Keratinocyte (primary cell): ENCODE results near the gene STAG1.

Experiments
- CTCF ChIP-seq, 3 experiments: IDR thresholded peaks in 1 of 3; conservative IDR thresholded peaks in 1 of 3; optimal IDR thresholded peaks in 1 of 3; 2 replicates in 2 of 3; 3 replicates in 1 of 3; pipeline versions ENCODE3 to v1.5.1; 2011; ENCODE audit warnings: low read length in 3 of 3, mild to moderate bottlenecking in 3 of 3, moderate library complexity in 2 of 3, control low read depth in 1 of 3, inconsistent platforms in 1 of 3; ENCODE audit not compliant: insufficient read depth in 2 of 3; ENCODE audit errors: extremely low read depth in 1 of 3
- EZH2 ChIP-seq: IDR thresholded peaks from one replicate; pipeline ENCODE4 v1.6.1; 2012; ENCODE audit warnings: inconsistent platforms, mild to moderate bottlenecking, low read length, moderate library complexity

DNA sequence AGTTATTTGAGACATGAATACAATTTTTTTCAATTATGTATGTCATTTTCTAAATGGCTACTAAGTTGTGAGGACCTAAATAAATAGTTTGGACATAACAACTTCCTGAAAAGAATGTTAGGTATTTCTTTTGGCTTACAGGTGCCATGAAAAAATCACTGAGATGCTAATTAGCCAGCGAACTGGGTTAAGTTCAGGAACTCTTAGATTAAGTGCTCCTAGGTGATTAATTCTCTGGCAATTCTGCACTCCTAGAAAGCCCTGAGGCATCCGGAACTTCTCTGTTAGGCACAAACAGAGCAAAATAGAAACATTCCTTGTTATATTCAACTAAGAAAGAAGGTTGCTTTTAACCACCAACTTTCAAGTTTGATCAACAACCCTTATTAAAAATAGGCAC lies 192.3 kb downstream of the STAG1 start:
- TF ChIP-seq CTCF (optimal IDR thresholded peaks at IDR 0.05 in 1 of 3, IDR thresholded peaks at IDR 0.05 in 1 of 3, conservative IDR thresholded peaks at IDR 0.05 in 1 of 3; ENCODE audit: extremely low read depth in 1 of 3, insufficient read depth in 2 of 3, low read length in 3 of 3): no peak
- no peak for TF ChIP-seq EZH2
